GM18520 (cell line): ENCODE results near the gene RXRA.

Experiments used
- ATAC-seq: cut with Tn5 transposase; IDR thresholded peaks from one replicate; pipeline ENCODE4 v1.9.1; 2021; ENCODE audit not compliant: unreplicated experiment

RXRA gene

DNA sequence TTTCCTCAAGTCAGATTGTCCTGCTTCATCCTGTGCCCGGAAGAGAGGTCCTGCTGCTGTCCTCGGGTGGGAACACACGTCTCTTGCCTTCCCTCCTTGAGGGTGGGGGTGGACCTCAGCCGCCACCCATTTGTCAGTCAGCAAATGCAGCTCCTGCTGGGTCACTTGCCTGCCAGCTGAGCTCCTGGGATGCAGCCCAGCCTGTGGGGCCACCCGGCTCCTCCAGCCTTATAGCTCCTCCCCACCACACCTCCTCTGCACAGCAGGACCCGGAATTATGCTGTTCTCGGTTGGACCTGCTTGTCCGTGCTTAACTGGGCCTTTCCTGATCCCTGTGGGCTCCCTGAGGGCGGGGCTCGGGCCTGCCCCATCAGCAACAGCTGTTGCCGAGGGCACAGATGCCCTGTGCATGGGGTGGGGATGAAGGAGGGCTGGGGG, 52.7 kb downstream of the RXRA start:
- ATAC-seq, result no peak

DNA sequence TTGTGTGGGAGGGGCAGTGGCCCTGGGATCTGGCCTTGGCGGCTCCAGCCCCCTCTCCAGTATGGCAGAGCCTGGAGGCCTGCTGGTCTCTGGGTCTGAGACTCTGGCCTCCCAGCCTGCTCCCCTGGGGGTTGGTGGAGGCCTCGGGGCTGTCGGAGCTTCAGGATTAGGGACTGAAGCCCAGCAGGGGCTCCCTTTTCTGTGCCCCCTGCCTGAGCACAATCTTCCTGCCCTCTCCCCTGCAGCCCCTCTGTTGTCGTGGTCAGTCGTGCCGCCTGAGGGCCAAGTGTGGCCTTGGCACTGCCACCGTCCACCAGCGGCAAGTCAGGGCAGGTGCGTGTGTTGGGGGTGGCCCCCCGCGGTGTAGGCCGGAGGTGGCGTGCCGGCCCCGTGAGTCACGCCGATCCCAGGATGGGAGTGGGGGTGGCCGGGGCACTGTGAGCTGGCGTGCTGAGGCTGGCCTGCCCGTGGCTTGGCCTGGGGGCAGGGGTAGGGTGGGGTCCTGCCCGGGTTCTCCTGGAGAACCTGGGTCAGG, 53.6 kb downstream of the RXRA start:
- no peak for ATAC-seq

DNA sequence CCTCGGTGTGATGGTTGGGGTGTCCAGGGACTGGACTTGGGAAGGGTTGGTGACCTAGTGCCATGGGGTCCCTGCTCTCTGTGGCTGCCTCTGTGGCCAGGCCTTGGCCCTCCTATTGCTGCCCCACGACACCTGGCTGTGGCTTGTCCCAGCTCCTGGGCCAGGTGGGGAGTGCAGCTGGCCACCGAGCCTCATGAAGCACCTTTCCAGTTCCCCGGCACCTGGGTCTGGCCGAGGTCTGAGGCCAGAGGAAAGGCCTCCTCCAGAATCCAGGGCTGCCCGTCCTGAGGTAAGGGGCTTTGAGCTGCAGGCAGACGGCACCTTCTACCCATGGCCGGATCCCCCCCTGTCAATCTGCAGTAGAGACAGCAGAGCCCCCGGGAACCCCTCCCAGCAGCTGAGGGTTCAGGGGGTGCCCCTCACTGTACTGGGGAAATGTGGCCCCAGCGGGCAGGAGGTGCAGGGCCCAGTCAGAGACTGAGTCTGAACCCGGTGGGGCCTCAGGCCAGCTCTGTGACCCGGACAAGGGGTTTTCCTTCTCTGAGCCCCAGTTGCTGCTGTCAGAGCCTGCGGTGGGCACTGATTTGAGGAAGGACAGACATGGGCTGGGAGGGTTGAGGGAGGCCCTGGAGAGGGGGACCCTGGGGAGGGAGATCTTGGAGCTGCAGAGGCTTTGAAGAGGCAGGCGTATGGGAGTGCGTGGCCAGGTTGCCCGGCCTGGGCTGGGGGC, 54.5 kb downstream of the RXRA start:
- no peak for ATAC-seq

GRCh38 chr9:134381272-134381661, 55.0 kb downstream of the RXRA start:
- no peak for ATAC-seq

DNA sequence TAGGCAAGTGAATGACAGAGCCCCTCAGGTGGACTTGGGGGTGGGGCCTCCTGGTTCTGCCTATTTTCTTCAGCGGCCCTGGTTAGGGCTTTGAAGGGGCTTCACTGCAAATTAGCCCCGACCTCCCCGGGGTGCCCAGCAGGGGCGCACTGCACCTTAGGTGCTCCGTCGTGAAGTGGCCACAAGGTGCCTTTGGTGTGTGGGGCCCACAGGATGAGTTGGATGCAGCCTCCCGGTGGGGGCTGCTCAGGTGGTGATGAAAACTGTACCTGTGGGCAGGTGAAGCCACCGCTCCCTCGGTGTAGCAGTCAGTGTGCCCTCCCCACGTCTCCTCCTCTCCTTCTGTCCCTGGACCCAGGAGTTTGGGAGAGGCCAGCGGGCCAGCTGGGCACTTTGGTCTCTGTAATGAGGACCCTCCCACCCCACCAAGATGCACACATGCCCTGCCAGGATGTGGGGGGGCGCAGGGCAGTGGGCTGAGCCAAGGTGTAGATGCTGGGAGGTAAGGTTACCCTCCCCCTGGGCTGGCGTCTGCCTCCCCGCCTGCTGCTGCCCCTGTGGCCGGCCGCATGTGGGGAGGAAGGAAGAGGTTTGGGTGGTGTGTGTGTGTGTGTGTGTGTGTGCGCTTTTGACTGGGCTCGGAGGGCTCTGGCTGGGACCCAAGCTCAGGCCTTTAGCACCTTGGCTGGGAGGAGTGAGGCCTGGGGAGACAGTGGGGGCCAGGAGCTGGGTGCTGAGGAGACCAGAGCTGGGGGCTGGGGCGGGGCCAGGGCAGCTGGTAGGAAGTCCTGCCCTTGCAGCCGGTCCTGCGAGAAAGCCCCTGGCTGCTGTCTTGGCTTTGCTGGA, 55.6 kb downstream of the RXRA start:
- no peak for ATAC-seq

DNA sequence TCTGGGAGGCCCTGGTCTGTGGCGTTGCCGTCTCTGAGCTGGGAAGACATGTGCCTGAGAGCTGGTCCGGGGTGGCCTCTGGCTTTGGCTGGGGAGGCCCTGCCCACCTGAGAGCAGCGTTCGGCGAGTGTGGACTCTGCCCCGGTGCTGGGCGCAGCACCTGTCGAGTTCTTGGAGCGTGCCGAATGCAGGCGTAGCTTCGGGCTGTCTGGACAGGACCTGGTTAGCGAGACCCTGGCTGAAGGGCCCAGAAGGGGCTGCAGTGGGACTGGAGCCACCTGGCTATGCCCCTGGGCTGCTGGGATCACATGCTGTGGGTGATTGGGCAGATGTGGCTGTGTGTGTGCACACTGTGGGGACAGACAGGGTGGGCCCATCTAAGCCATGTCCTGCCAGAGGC, 56.5 kb downstream of the RXRA start:
- ATAC-seq, result no peak

GRCh38 chr9:134383148-134383547, 56.9 kb downstream of the RXRA start:
- ATAC-seq, result no peak

DNA sequence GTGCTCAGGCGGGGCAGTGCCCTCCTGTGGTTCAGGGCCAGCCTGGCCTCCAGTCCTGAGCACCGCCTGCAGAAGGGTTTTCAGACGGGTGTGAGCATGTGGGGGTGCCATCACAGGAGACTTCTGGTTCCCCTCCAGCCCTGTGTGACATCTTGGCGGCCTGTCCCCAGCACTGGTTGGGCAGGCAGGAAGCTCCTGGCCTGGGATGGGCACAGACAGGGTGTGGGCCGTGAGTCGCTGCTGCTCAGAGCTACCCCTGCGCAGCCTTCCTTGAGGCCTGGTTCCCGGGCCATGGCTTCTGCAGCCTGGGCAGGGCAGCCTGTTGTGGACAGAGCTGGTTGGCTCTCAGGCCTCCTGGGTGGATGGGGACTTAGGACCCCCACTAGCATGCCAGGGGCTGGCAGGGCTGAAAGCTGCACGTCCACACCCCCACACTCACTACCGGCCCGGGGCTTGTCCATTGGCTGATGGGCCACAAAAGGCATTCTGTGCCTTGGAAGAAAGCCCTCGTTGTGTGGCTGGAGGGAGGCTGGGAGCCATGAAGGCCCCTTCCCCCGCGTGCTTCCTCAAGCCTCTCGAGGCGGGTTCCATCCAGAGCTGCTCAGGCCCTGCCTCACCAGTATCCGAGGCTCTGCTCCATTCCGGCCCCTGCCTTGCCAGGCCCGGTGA, 58.7 kb downstream of the RXRA start:
- no peak for ATAC-seq

- no peak for ATAC-seq
Observed at GRCh38 chr9:134385915-134386314, 59.7 kb downstream of the RXRA start.

- ATAC-seq, result no peak
Observed at GRCh38 chr9:134386951-134387831, 60.9 kb downstream of the RXRA start.

DNA sequence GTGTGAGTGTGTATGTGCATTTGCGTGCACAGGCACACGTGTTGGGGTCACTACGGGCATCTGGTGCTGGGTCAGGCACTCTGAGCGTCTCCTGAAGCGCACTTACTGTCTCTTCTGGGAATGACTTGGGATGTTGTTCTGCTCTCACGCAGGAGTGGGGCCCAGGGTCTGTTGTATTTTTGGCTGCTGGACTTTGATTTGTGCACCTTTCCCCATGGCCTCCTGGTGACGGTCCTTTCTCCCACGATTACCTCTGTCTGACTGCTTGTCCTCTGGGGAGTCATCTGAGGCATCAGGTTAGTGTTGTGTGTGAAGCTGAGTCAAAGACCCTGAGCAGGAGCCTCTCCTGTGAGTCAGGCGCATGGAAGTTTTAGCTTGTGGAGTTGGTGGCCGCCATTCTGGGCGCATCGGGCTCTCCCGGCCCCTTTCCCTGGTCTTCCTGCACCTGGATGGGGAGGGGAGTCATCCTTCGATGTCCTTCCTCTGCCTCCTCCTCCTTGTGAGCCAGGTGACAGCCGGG, 62.1 kb downstream of the RXRA start:
- no peak for ATAC-seq

- no peak for ATAC-seq
Observed at GRCh38 chr9:134388976-134389375, 62.7 kb downstream of the RXRA start.

- no peak for ATAC-seq
Observed at GRCh38 chr9:134389642-134390041, 63.4 kb downstream of the RXRA start.

DNA sequence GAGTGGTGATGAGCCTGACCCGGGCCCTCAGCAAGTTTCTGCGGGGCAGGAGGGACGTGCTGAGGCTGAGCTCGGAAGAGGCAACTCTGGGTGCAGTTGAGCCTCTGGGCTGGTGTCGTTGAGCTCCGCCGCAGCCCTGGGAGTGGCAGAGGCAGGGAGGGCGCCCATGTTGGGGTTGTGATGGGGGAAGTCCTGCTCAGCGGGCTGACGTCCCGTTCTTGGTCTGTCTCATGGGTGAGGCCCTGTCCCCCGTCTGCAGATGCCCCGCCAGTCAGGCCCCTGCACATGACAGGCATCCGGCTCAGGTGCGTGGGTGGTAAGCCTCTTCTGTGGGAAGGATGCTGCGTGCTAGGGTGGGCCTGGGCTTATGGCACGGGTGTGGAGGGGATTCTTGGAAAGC, 64.3 kb downstream of the RXRA start:
- peak; percentile 17 for ATAC-seq

GRCh38 chr9:134390947-134391318, 64.7 kb downstream of the RXRA start:
- peak; percentile 9 for ATAC-seq

DNA sequence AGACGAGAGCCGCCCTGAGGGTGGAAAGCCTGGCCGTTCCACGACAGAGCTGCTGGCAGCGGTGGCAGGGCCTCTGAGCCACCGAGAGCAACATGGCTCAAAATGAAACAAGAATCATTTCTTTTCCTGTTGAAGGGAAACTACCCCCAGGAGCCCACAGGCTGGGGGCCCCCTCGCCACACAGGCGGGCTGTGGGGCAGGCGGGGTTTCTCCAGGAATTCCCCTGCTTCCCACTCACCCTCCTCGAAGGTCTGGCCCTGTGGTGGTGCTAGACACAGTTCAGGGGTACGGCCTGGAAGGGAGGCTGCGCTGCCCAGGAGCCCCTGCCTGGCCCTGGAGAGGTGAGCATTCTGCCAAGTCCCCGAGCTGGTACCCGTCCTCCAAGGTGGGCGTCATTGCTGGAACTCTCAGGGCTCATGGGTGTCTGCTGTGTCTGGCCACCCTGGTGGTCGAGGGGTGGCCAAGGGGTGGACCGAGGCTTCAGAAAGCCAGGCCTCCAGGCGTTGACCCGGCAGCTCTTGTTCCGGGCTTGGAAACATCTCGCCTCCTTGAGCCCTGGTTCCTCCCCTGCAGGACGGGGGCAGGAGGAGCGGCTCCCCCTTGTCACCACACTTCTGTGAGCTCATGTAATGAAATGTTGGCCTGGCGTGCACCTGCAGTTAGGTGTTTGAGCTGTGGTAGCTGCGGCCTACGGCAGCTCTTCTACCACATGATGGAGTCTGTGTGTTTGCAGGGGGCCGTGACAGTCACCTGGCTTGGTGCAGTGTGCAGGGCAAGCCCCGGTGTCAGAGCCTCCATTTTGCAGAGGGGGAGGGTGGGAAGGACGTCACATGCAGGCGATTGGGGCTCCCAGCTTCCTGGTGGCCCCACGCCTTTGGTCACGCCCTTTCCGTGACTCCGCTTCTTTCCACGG, 65.3 kb downstream of the RXRA start:
- peak; percentile 47 for ATAC-seq

DNA sequence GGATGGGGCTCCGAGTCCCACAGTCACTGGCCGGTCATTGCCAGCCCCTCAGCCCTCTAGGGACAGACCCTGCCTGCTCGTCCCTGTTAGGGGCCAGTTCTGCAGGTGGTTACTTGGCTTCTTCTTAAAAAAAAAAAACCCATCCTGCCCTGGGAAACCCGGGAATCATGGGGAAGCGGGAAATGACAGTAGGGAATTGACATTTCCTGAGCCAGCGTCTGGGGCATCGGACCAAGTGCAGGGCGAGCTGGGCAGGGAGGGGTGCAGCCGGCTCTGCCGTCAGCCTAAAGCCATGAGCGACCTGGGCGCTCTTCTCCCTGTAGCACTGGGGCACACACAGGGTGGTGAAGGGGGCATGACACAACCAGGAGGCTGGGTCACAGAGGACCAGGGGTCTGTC, 66.6 kb downstream of the RXRA start:
- ATAC-seq, result no peak

GRCh38 chr9:134393582-134394280, 67.5 kb downstream of the RXRA start:
- no peak for ATAC-seq
